ENCODE results near the gene LRRC1.

The LRRC1 gene

DNA sequence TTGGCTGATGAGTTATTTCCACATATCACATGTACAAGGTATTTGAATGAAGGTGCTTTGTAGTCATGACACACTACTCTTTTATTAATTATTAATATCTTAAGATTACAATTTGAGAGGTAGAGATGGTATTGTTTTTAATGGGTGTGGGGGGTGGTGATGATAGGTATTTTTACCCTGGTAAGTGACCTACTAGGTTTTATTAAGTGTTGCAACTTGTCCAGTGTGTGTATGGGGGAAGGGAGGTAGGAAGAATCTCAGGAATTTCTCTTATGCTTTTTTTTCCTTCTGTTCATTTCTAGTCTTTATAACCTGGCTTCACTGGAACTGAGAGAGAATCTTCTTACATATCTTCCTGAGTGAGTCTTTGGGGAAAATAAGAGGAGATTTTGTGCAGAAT, 101.4 kb downstream of the LRRC1 start:
- DNase-seq = no peak

- no peak for DNase-seq
Observed at GRCh38 chr6:53898026-53898795, 103.4 kb downstream of the LRRC1 start.

DNA sequence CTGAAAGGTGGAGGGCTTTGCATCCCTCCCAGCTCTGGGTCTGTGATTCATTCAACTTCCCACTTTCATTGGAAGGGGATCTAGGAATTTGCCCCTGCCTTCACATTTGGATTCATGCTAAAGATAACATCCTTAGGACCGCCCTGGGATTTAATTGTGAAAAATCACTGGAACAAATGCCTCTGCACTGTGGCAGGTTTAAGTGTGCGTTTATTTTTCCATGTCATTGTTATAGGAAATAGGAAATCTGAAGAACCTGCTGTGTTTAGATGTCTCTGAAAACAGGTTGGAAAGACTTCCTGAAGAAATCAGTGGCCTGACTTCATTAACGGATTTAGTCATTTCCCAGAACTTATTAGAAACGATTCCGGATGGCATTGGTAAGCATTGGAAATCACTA, 104.7 kb downstream of the LRRC1 start:
- no peak for DNase-seq

GRCh38 chr6:53903357-53903756, 108.6 kb downstream of the LRRC1 start:
- DNase-seq = no peak

GRCh38 chr6:53906103-53906502, 111.3 kb downstream of the LRRC1 start:
- DNase-seq = no peak

DNA sequence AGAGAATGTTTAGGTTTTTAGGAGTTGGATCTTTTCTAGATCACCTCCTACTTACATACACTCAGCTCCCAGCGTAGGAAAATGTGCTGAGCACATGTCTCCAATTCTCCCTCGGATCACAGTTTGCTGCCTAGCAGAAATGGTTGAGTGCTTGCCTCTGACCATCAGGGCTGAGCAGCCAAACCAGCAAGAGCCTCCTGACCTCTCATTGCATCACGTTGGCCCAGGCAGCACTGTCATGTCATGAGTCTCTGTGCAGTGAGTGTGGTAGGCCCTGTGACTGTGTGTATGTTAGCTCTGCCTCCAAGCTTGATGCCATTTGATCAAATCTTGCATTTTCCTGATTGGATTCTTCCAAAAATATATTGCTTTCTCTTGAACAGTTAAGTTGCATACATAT, 112.0 kb downstream of the LRRC1 start:
- DNase-seq = no peak

GRCh38 chr6:53910834-53911233, 116.0 kb downstream of the LRRC1 start:
- no peak for DNase-seq

- DNase-seq = no peak
Observed at GRCh38 chr6:53912661-53913060, 117.9 kb downstream of the LRRC1 start.

DNA sequence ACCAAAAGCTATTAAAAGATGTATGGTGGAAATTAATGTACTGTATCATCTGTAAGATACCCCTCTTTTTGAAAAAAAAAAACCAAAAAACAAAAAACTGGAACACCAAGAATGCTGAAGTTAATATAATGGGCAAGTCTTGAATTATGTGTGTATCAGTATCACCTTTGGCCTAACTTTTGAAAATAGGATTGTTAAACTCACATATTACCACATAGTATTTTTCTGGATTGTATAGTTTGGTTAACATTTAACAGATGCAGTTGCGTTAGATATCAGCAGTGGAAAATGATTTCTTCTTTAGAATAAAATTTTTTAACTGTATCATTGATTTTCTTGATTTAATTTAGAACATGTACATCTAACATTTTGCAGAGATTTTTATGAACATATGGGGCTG, 118.5 kb downstream of the LRRC1 start:
- no peak for DNase-seq

GRCh38 chr6:53915026-53915691, 120.4 kb downstream of the LRRC1 start:
- DNase-seq = no peak

- DNase-seq = no peak
Observed at GRCh38 chr6:53916804-53917463, 122.1 kb downstream of the LRRC1 start.

GRCh38 chr6:53917464-53917842, 122.6 kb downstream of the LRRC1 start:
- no peak for DNase-seq

- DNase-seq = no peak
Observed at GRCh38 chr6:53918854-53919510, 124.2 kb downstream of the LRRC1 start.

DNA sequence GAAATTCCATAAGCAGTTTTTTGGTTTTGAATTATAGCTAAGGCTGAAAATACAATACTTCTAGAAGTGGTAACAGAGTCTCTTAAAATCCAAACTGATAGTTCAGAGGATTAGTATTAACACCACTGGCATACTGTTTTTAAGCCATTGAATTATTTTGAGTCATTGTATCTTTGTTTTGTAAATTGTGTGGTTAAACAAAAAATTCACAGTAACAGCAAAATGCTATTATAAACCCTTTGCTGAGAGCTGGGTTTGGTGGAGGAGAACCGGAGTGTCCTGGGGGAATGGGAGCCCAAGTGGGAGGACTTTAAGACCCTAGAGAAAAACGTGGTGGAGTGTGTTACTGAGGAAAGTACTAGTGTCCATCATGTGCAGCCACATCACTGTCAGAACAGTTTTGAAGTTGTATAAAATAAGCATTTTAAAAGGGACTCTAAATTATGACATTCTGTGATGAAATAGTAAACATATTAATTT, 125.1 kb downstream of the LRRC1 start:
- DNase-seq = no peak

- DNase-seq = no peak
Observed at GRCh38 chr6:53920881-53921280, 126.1 kb downstream of the LRRC1 start.

DNA sequence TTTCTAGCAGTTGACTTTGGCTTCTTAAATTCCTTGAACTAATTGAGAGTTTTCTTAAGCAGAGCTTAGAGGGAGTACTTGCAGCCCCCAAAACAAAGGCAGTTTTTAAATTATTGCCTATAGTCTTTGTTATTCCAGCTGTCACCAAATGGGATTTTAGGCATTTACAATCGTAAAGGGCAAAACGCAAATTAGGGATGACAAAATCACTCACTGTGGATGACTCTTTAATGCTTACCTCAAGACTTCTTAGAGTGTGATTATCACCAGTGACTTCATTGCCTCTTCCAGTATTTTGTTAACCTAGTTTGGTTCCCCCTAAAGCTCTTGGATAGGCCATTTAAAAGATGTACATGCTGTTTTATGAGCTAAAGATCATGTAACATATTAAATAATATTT, 126.8 kb downstream of the LRRC1 start:
- no peak for DNase-seq

GRCh38 chr6:53922539-53922981, 127.8 kb downstream of the LRRC1 start:
- DNase-seq = no peak

GRCh38 chr6:53924277-53924676, 129.5 kb downstream of the LRRC1 start:
- DNase-seq = no peak

DNA sequence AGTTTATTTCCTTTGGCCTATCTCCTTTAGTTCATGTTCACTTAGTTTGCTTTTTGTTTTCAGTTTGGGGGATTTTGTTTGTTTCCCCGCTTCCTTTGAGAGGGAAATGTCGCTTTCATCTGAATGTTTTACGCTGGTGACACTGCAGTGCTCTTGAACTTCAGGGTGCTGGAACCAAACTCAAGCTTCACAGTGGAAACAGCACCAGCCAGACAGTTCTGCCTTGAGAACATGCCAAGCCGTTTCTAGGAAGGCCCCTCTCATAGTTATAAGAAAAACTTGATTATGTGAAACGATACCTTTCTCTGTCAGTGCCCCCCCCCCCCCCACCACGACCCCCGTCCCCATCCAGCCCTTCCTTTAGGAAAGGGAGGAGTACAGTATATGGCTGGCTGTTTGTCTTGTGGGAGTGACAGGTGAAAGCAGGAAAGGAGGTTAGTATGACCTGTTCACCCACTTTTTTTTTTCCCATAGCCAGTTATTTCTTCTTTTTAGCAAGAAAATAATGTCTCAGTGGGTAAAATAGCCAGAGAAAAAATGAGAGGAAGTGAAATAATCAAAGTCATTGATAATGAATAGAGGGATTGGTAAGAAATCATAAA, 130.1 kb downstream of the LRRC1 start:
- no peak for DNase-seq

GRCh38 chr6:53925891-53926290, 131.1 kb downstream of the LRRC1 start:
- no peak for DNase-seq

- DNase-seq = no peak
Observed at GRCh38 chr6:53926505-53926904, 131.7 kb downstream of the LRRC1 start.

GRCh38 chr6:53928641-53929040, 133.8 kb downstream of the LRRC1 start:
- no peak for DNase-seq
